Measurements from ENCODE around the gene CECR2.
"Not testable (repeated sequence)": the region's sequence is repeated elsewhere in the genome, so short reads cannot be mapped to it uniquely, and the experiment has no call there.

The CECR2 gene

DNA sequence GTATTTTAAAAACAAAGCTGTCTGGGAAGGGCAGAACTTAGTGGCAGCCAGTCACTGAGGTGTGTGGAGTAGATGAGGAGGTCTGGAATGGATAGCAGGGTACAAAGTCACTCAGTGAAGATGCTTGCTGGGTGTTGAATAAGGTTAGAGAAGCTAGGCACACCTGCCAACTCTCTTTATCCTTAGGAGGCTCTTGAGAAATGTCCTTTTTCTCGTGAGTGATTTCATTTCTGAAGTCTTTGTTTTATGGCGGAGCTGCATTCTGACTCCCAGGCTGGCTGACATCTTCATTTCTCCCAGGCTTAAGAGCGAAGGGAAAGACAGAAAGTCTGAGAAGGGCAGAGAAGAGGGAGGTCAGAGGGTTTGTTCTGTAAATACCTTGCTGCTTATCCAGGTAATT is 31.0 kb downstream of the CECR2 start:
- DNase-seq (ENCODE audit: low spot score in 2 of 2) (no peak), ATAC-seq (ENCODE audit: low read depth) (no peak)
- no peak overlapping the region for H3K4me3 Mint-ChIP-seq
- H3K36me3 Mint-ChIP-seq: no peaks in the 10 kb centered on the region
- H3K27ac Mint-ChIP-seq: no peak overlapping the region
- peaks cover 5% of the 10 kb centered on the region for H3K27me3 Mint-ChIP-seq
- H3K4me1 Mint-ChIP-seq: peaks cover 2% of the 10 kb centered on the region
- H3K9me3 Mint-ChIP-seq: no peaks in the 10 kb centered on the region

- H3K36me3 Mint-ChIP-seq: no peaks in the 10 kb centered on the region
- H3K4me3 Mint-ChIP-seq: no peak overlapping the region
- H3K27me3 Mint-ChIP-seq: peaks cover 2% of the 10 kb centered on the region
- H3K9me3 Mint-ChIP-seq: no peaks in the 10 kb centered on the region
- H3K27ac Mint-ChIP-seq: no peak overlapping the region
- DNase-seq (ENCODE audit: low spot score in 2 of 2): no peak
- no peak for ATAC-seq (ENCODE audit: low read depth)
- peaks cover 2% of the 10 kb centered on the region for H3K4me1 Mint-ChIP-seq
Measured at GRCh38 chr22:17401728-17402127, 32.5 kb downstream of the CECR2 start.

DNA sequence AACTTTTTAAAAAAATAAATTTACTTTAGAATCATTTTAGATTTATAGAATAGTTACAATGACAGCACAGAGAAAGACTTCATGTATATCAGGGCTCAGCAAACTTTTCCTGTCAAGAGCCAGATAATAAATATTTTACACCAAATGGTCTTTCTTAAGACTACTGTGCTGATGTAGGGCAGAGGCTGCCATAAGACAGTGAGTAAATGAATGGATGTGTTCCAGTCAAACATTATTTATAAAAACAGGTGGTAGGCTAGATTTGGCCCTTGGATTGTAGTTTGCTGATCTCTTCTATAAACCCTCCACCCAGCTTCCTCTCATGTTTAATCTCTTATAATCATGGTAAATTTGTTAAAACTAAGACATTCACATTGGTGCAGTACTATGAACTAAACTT is 33.0 kb downstream of the CECR2 start:
- Mint-ChIP-seq H3K4me1 (peaks cover 2% of the 10 kb centered on the region), H3K27ac (no peak overlapping the region), H3K27me3 (peaks cover 2% of the 10 kb centered on the region)

DNA sequence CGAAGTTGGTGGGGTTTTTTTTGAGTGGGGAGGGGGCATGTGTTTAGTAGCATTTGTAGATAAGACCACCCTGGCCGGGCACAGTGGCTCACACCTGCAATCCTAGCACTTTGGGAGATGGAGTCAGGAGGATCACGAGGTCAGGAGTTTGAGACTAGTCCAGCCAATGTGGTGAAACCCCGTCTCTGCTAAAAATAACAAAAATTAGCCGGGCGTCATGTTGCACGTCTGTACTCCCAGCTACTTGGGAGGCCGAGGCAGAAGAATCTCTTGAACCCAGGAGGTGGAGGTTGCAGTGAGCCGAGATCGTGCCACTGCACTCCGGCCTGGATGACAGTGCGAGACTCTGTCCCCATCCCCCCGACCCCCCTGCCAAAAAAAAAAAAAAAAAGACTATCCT is 34.6 kb downstream of the CECR2 start:
- no peak overlapping the region for H3K27ac Mint-ChIP-seq
- peak; percentile 41 for ATAC-seq (ENCODE audit: low read depth)
- H3K27me3 Mint-ChIP-seq: peaks cover 2% of the 10 kb centered on the region
- H3K9me3 Mint-ChIP-seq: no peaks in the 10 kb centered on the region
- peaks cover 2% of the 10 kb centered on the region for H3K4me1 Mint-ChIP-seq
- no peak for DNase-seq (ENCODE audit: low spot score in 2 of 2)
- H3K4me3 Mint-ChIP-seq: no peak overlapping the region
- no peaks in the 10 kb centered on the region for H3K36me3 Mint-ChIP-seq

More for the DNA sequence above, 33.0 kb downstream of the CECR2 start:
- no peak for ATAC-seq (ENCODE audit: low read depth)
- DNase-seq (ENCODE audit: low spot score in 2 of 2): no peak
- H3K9me3 Mint-ChIP-seq: no peaks in the 10 kb centered on the region
- no peaks in the 10 kb centered on the region for H3K36me3 Mint-ChIP-seq
- H3K4me3 Mint-ChIP-seq: no peak overlapping the region

- peaks cover 2% of the 10 kb centered on the region for H3K4me1 Mint-ChIP-seq
- H3K9me3 Mint-ChIP-seq: no peaks in the 10 kb centered on the region
- H3K4me3 Mint-ChIP-seq: no peak overlapping the region
- DNase-seq (ENCODE audit: low spot score in 2 of 2) (no peak), ATAC-seq (ENCODE audit: low read depth) (no peak)
- no peaks in the 10 kb centered on the region for H3K36me3 Mint-ChIP-seq
- H3K27ac Mint-ChIP-seq: no peak overlapping the region
- H3K27me3 Mint-ChIP-seq: peaks cover 6% of the 10 kb centered on the region
Measured at GRCh38 chr22:17407643-17408042, 38.4 kb downstream of the CECR2 start.

GRCh38 chr22:17410576-17410975 is 41.3 kb downstream of the CECR2 start:
- Mint-ChIP-seq H3K36me3 (no peaks in the 10 kb centered on the region), H3K27ac (no peak overlapping the region), H3K4me1 (no peaks in the 10 kb centered on the region), H3K27me3 (peaks cover 4% of the 10 kb centered on the region), H3K4me3 (no peak overlapping the region), H3K9me3 (no peaks in the 10 kb centered on the region)
- DNase-seq (ENCODE audit: low spot score in 2 of 2) (no peak), ATAC-seq (ENCODE audit: low read depth) (no peak)

GRCh38 chr22:17411213-17411612 is 42.0 kb downstream of the CECR2 start:
- Mint-ChIP-seq H3K27ac (no peak overlapping the region), H3K9me3 (no peaks in the 10 kb centered on the region), H3K4me3 (no peak overlapping the region), H3K4me1 (no peaks in the 10 kb centered on the region), H3K36me3 (no peaks in the 10 kb centered on the region), H3K27me3 (peaks cover 4% of the 10 kb centered on the region)
- no peak for DNase-seq (ENCODE audit: low spot score in 2 of 2)
- ATAC-seq (ENCODE audit: low read depth): no peak

DNA sequence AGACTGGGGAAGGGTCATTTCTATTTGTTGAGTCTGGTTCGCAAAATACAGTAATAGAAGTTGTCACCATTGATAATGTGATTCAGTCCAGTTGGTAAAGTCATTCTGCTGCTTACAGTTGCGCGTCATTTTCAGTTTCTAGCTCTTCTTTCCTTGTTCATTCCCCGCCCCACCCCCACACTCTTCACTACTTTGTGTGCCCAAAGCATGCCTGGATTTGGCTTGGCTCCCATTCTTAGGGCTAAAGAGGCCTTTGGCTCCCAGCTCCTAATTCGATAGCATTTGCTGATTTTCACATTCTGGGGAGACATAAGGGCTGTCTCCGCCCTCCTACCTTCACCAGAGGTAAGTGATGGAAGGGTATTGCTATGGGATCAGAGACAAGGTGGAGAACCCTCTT is 43.0 kb downstream of the CECR2 start:
- ATAC-seq (ENCODE audit: low read depth): no peak
- H3K36me3 Mint-ChIP-seq: no peaks in the 10 kb centered on the region
- no peaks in the 10 kb centered on the region for H3K9me3 Mint-ChIP-seq
- H3K27ac Mint-ChIP-seq: no peak overlapping the region
- no peak overlapping the region for H3K4me3 Mint-ChIP-seq
- H3K27me3 Mint-ChIP-seq: peaks cover 4% of the 10 kb centered on the region
- H3K4me1 Mint-ChIP-seq: no peaks in the 10 kb centered on the region
- DNase-seq (ENCODE audit: low spot score in 2 of 2): no peak

GRCh38 chr22:17418890-17419324 is 49.6 kb downstream of the CECR2 start:
- no peaks in the 10 kb centered on the region for H3K4me1 Mint-ChIP-seq
- H3K27me3 Mint-ChIP-seq: peaks cover 2% of the 10 kb centered on the region
- ATAC-seq (ENCODE audit: low read depth) (no peak), DNase-seq (ENCODE audit: low spot score in 2 of 2) (no peak)
- no peaks in the 10 kb centered on the region for H3K9me3 Mint-ChIP-seq
- no peak overlapping the region for H3K4me3 Mint-ChIP-seq
- H3K36me3 Mint-ChIP-seq: no peaks in the 10 kb centered on the region
- H3K27ac Mint-ChIP-seq: no peak overlapping the region

GRCh38 chr22:17419348-17419747 is 50.1 kb downstream of the CECR2 start:
- no peaks in the 10 kb centered on the region for H3K4me1 Mint-ChIP-seq
- H3K9me3 Mint-ChIP-seq: no peaks in the 10 kb centered on the region
- H3K27ac Mint-ChIP-seq: no peak overlapping the region
- H3K4me3 Mint-ChIP-seq: no peak overlapping the region
- DNase-seq (ENCODE audit: low spot score in 2 of 2): no peak
- no peak for ATAC-seq (ENCODE audit: low read depth)
- peaks cover 2% of the 10 kb centered on the region for H3K27me3 Mint-ChIP-seq
- H3K36me3 Mint-ChIP-seq: no peaks in the 10 kb centered on the region

DNA sequence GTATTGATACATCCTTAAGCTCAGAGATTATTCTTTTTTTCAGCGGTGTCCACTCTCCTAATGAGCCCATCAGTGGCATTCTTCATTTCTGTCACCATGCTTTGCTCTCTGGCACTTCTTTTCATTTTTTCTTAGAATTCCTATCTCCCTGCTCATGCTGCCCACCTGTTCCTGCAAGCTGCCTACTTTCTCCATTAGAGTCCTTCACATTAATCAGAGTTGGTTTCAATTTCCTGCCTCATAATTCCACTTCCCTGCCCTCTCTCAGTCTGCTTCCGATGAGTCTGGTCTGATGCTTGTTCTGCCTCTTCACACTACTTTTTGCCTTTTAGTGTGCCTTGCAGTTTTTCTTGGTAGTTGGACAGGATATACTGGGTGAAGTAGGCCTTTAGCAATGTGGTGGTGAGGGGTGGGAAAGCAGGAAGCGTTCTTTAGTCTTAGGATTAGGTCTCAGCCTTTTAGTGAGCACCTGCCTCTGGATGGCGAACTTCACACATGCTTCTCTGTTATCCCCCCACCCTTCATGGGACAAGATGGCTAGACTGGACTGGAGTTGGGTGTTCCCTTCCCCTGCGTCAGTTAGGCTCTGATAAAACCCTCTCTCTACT is 53.6 kb downstream of the CECR2 start:
- Mint-ChIP-seq H3K27ac (no peak overlapping the region), H3K4me3 (no peak overlapping the region), H3K36me3 (no peaks in the 10 kb centered on the region), H3K9me3 (no peaks in the 10 kb centered on the region), H3K4me1 (no peaks in the 10 kb centered on the region), H3K27me3 (peaks cover 3% of the 10 kb centered on the region)
- DNase-seq (ENCODE audit: low spot score in 2 of 2): no peak
- ATAC-seq (ENCODE audit: low read depth): no peak

DNA sequence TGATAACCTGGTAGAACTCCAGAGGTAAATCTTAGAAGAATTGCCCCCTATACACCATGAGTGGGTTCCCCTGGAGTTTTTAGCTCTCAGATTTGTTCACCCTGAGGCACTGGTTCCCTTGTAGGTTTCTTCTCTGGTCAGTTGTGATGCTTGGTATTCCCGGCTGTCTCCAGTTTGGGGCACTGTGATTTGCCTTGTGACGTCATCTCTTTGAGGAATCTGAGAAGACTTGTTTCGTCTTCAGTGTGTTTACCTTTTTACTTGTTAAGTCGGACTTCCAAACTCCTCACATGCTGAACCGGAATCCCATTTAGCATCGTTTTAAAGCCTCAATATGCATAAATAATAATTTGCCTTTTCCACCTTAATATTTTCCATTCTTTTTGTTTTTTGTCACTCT is 54.4 kb downstream of the CECR2 start:
- H3K4me3 Mint-ChIP-seq: no peak overlapping the region
- H3K27me3 Mint-ChIP-seq: peaks cover 6% of the 10 kb centered on the region
- H3K27ac Mint-ChIP-seq: no peak overlapping the region

DNA sequence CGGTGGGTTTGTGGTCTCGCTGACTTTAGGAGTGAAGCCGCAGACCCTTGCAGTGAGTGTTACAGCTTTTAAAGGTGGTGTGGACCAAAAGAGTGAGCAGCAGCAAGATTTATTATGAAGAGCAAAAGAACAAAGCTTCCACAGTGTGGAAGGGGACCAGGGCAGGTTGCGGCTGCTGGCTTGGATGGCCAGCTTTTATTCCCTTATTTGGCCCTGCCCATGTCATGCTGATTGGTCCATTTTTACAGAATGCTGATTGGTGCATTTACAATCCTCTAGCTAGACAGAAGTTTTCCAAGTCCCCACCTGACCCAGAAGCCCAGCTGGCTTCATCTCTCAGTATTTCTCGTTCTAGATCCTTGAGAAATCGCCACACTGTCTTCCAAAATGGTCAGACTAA is 58.3 kb downstream of the CECR2 start:
- not testable (repeated sequence) for DNase-seq (ENCODE audit: low spot score in 2 of 2); H3K4me3 Mint-ChIP-seq; H3K4me1 Mint-ChIP-seq; H3K27ac Mint-ChIP-seq; ATAC-seq (ENCODE audit: low read depth); H3K36me3 Mint-ChIP-seq; H3K9me3 Mint-ChIP-seq
- peaks cover 18% of the 10 kb centered on the region for H3K27me3 Mint-ChIP-seq

More for the DNA sequence above, 54.4 kb downstream of the CECR2 start:
- H3K36me3 Mint-ChIP-seq: no peaks in the 10 kb centered on the region
- H3K9me3 Mint-ChIP-seq: no peaks in the 10 kb centered on the region
- DNase-seq (ENCODE audit: low spot score in 2 of 2): no peak
- no peaks in the 10 kb centered on the region for H3K4me1 Mint-ChIP-seq
- no peak for ATAC-seq (ENCODE audit: low read depth)

GRCh38 chr22:17429516-17429915 is 60.3 kb downstream of the CECR2 start:
- ATAC-seq (ENCODE audit: low read depth) (no peak), DNase-seq (ENCODE audit: low spot score in 2 of 2) (no peak)
- H3K27ac Mint-ChIP-seq: no peak overlapping the region
- no peaks in the 10 kb centered on the region for H3K9me3 Mint-ChIP-seq
- no peaks in the 10 kb centered on the region for H3K36me3 Mint-ChIP-seq
- peaks cover 20% of the 10 kb centered on the region for H3K27me3 Mint-ChIP-seq
- H3K4me1 Mint-ChIP-seq: no peaks in the 10 kb centered on the region
- no peak overlapping the region for H3K4me3 Mint-ChIP-seq

DNA sequence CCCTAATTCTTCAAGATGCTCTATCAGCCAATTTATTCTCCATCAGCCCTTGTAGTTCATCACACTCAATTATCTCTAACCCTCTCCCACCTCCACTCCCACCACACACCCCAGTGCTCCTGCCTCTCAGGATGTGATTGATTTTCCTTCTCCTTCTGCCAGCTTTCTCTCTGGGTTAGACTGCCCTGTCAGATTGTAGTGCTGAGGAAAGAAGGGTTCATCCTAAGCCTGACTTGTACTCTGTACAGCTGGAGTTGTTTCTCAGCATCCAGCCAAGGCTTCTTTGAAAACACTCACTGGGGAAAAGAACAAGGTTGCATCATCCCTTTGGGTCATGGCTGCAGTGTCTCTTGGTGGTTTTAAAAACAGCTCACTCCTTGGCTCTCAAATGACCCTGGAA is 61.2 kb downstream of the CECR2 start:
- H3K36me3 Mint-ChIP-seq: no peaks in the 10 kb centered on the region
- no peak overlapping the region for H3K4me3 Mint-ChIP-seq
- ATAC-seq (ENCODE audit: low read depth) (no peak), DNase-seq (ENCODE audit: low spot score in 2 of 2) (no peak)
- H3K27ac Mint-ChIP-seq: no peak overlapping the region
- H3K4me1 Mint-ChIP-seq: no peaks in the 10 kb centered on the region
- peaks cover 26% of the 10 kb centered on the region for H3K27me3 Mint-ChIP-seq
- no peaks in the 10 kb centered on the region for H3K9me3 Mint-ChIP-seq
